Kidney epithelial cell (primary cell): ENCODE measurements around the gene ZNF785. TPM values are rescaled to one million over a fixed set of nuclear protein-coding genes. Genes with fewer than 3 reads are reported as not detected.
"Not testable (repeated sequence)": the region's sequence is repeated elsewhere in the genome, so short reads cannot be mapped to it uniquely, and the experiment has no call there.

Experiments used
- DNase-seq: peaks from one replicate; pipeline ENCODE4 v3.0.0-alpha.2; 2010; ENCODE audit warnings: low read depth
- H3K27me3 ChIP-seq: 2 replicates; pipeline ENCODE4 v1.6.0; 2011; ENCODE audit warnings: low read length; ENCODE audit not compliant: control insufficient read depth, insufficient read depth
- H3K36me3 ChIP-seq: 2 replicates; pipeline ENCODE4 v1.5.1; 2011; ENCODE audit warnings: low read length; ENCODE audit not compliant: control insufficient read depth, insufficient read depth
- H3K4me3 ChIP-seq: 2 replicates; pipeline ENCODE4 v1.5.1; 2011; ENCODE audit warnings: low read depth, mild to moderate bottlenecking, control low read depth, low read length
- total RNA-seq: library from RNA; depleted of rRNA; stranded (reverse); fragments of >200 nt; gene quantifications from 2 replicates; pipeline ENCODE4 v1.2.3, GENCODE V29; 2015
- TF ChIP-seq, protein P1 (sequence below): IDR thresholded peaks from 2 replicates; pipeline ENCODE4 v1.5.1; 2011; ENCODE audit warnings: mild to moderate bottlenecking, moderate library complexity, low read length, control low read depth, inconsistent platforms; ENCODE audit not compliant: insufficient read depth, poor library complexity, severe bottlenecking

ZNF785 gene
- total RNA-seq, 1 donor from 2014 or later: 8.8 TPM

DNA sequence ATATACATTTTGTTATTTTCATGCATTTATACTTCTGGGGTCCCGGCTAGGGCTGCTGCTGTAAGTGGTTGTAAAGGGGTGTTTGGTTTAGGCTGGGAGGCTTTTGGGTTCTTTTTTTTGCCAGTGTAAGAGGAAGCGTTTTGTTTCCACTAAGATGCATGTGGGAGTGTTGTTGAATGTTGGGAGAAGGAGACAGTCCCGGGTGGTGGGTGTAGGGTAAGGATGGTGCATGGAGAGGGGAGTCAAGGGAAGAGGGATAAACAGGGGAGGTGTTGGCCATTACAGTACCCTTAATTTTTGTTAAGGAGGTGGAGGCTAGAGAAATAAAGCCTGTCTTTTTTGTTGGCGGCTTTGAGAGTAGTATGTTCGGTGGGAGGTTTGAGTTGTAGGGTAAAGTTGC, 42.4 kb downstream of the ZNF785 start:
- no peaks in the 10 kb centered on the region for H3K27me3 ChIP-seq
- H3K4me3 ChIP-seq: no peak overlapping the region
- no peaks in the 10 kb centered on the region for H3K36me3 ChIP-seq
- TF ChIP-seq, protein P1, sequence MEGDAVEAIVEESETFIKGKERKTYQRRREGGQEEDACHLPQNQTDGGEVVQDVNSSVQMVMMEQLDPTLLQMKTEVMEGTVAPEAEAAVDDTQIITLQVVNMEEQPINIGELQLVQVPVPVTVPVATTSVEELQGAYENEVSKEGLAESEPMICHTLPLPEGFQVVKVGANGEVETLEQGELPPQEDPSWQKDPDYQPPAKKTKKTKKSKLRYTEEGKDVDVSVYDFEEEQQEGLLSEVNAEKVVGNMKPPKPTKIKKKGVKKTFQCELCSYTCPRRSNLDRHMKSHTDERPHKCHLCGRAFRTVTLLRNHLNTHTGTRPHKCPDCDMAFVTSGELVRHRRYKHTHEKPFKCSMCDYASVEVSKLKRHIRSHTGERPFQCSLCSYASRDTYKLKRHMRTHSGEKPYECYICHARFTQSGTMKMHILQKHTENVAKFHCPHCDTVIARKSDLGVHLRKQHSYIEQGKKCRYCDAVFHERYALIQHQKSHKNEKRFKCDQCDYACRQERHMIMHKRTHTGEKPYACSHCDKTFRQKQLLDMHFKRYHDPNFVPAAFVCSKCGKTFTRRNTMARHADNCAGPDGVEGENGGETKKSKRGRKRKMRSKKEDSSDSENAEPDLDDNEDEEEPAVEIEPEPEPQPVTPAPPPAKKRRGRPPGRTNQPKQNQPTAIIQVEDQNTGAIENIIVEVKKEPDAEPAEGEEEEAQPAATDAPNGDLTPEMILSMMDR: no peak
- no peak for DNase-seq

- H3K4me3 ChIP-seq: no peak overlapping the region
- no peak for DNase-seq
These were observed 43.8 kb downstream of the ZNF785 start for GRCh38 chr16:30541502-30542329.

GRCh38 chr16:30540916-30541464, 44.5 kb downstream of the ZNF785 start:
- DNase-seq, H3K4me3 ChIP-seq, H3K27me3 ChIP-seq, H3K36me3 ChIP-seq: not testable (repeated sequence)

More at GRCh38 chr16:30541502-30542329, 43.8 kb downstream of the ZNF785 start:
- TF ChIP-seq, protein P1: no peak
- Histone ChIP-seq H3K27me3 (no peaks in the 10 kb centered on the region), H3K36me3 (no peaks in the 10 kb centered on the region)

- not testable (repeated sequence) for H3K36me3 ChIP-seq, H3K4me3 ChIP-seq, H3K27me3 ChIP-seq, DNase-seq
These were observed 45.4 kb downstream of the ZNF785 start for GRCh38 chr16:30539986-30540526.

- Histone ChIP-seq H3K4me3 (no peak overlapping the region), H3K36me3 (no peaks in the 10 kb centered on the region), H3K27me3 (no peaks in the 10 kb centered on the region)
- TF ChIP-seq, protein P1: no peak
- no peak for DNase-seq
These were observed 46.2 kb downstream of the ZNF785 start for GRCh38 chr16:30539000-30539964.

GRCh38 chr16:30536391-30537024, 49.0 kb downstream of the ZNF785 start:
- DNase-seq, H3K36me3 ChIP-seq, H3K4me3 ChIP-seq, H3K27me3 ChIP-seq: not testable (repeated sequence)
